ENCODE results near the gene CHCT1.

- TF ChIP-seq CTCF (conservative IDR thresholded peaks at IDR 0.05; ENCODE audit: low read depth, low read length) (no peak), EZH2phosphoT487 (IDR thresholded peaks at IDR 0.05; ENCODE audit: borderline replicate concordance, low read length) (no peak), EZH2 (IDR thresholded peaks at IDR 0.05; ENCODE audit: low read length, unreplicated experiment) (no peak)
These were observed 3.3 kb downstream of the CHCT1 start for GRCh38 chr17:60425626-60426025.

All from PC-3 (cell line).